Right ventricle myocardium inferior (tissue), 1 donor: ENCODE data around the gene CATSPERD. TPM values are rescaled to one million over a fixed set of nuclear protein-coding genes. Genes with fewer than 3 reads are reported as not detected.
"Not testable (repeated sequence)": the region's sequence is repeated elsewhere in the genome, so short reads cannot be mapped to it uniquely, and the experiment has no call there.

Experiments
- ATAC-seq: fragments of 200-7000 bp; cut with Tn5 transposase; one replicate; pipeline ENCODE4 v1.9.1; 2020; ENCODE audit warnings: mild to moderate bottlenecking, moderate library complexity
- DNase-seq: peaks from one replicate; pipeline ENCODE4 v3.0.0; 2021; ENCODE audit errors: missing footprints
- intact Hi-C: fragments of 100-400 bp; cut with DNase I; formaldehyde crosslinking; loops from one replicate; pipeline ENCODE4 v1.11.0; 2022
- total RNA-seq: library from RNA; stranded (reverse); fragmentation: NEBNext Ultra II Directional; extraction: Animal tissue kit (Norgen Biotek cat#: 25700); gene quantifications from one replicate; pipeline ENCODE4 v1.2.1, GENCODE V29; 2021
- donor health status: DM: no; HTN: yes; CAD: no; lungs with severe emphysema.

CATSPERD gene
- total RNA-seq, 1 donor from 2014 or later = not detected

GRCh38 chr19:5713228-5713627, 7.2 kb upstream of the CATSPERD start:
- ATAC-seq (no peak), DNase-seq (no peak)
- intact Hi-C loops = no loop called here

- ATAC-seq (no peak), DNase-seq (peak; percentile 2)
- intact Hi-C loops = no loop called here
Observed at GRCh38 chr19:5714816-5715215, 5.6 kb upstream of the CATSPERD start.

- ATAC-seq (no peak), DNase-seq (peak; percentile 9)
- intact Hi-C loops = no loop called here
Observed at GRCh38 chr19:5717215-5717935, 3.1 kb upstream of the CATSPERD start.

- intact Hi-C loops = loop anchor here (2.0 kb wide), 1 partner anchor 27 kb away; the partner anchor contains the start of gene RPL36
- DNase-seq (peak; percentile 22), ATAC-seq (no peak)
Observed at GRCh38 chr19:5718037-5718578, 2.3 kb upstream of the CATSPERD start.

- DNase-seq (no peak), ATAC-seq (no peak)
- intact Hi-C loops = loop anchor here (2.0 kb wide), 1 partner anchor 28 kb away; the partner anchor contains the start of gene RPL36
Observed at GRCh38 chr19:5718579-5719273, 1.7 kb upstream of the CATSPERD start.

GRCh38 chr19:5719274-5719960, 1.0 kb upstream of the CATSPERD start:
- DNase-seq = peak; percentile 64
- no peak for ATAC-seq
- intact Hi-C loops = loop anchor here (2.0 kb wide), 1 partner anchor 29 kb away; the partner anchor contains the start of gene RPL36

- DNase-seq = no peak
- intact Hi-C loops = no loop called here
- no peak for ATAC-seq
Observed at GRCh38 chr19:5727453-5728050, 7.1 kb downstream of the CATSPERD start.

GRCh38 chr19:5733172-5733571, 12.7 kb downstream of the CATSPERD start:
- intact Hi-C loops, ATAC-seq, DNase-seq: not testable (repeated sequence)

- intact Hi-C loops = no loop called here
Observed at GRCh38 chr19:5738423-5738822, 18.0 kb downstream of the CATSPERD start.

GRCh38 chr19:5742051-5742450, 21.6 kb downstream of the CATSPERD start:
- DNase-seq = no peak
- no peak for ATAC-seq
- intact Hi-C loops = no loop called here

More at GRCh38 chr19:5738423-5738822, 18.0 kb downstream of the CATSPERD start:
- ATAC-seq (no peak), DNase-seq (no peak)

- DNase-seq (no peak), ATAC-seq (no peak)
- intact Hi-C loops = no loop called here
Observed at GRCh38 chr19:5743630-5744029, 23.2 kb downstream of the CATSPERD start.

GRCh38 chr19:5744999-5745398, 24.6 kb downstream of the CATSPERD start:
- DNase-seq, ATAC-seq, intact Hi-C loops: not testable (repeated sequence)

GRCh38 chr19:5748920-5749319, 28.5 kb downstream of the CATSPERD start:
- intact Hi-C loops, ATAC-seq, DNase-seq: not testable (repeated sequence)

GRCh38 chr19:5749505-5749904, 29.1 kb downstream of the CATSPERD start:
- intact Hi-C loops = no loop called here
- ATAC-seq (no peak), DNase-seq (no peak)

- ATAC-seq = no peak
- intact Hi-C loops = no loop called here
- DNase-seq = no peak
Observed at GRCh38 chr19:5751709-5752108, 31.3 kb downstream of the CATSPERD start.

GRCh38 chr19:5753743-5754142, 33.3 kb downstream of the CATSPERD start:
- ATAC-seq = no peak
- intact Hi-C loops = no loop called here
- no peak for DNase-seq

GRCh38 chr19:5762608-5763217, 42.3 kb downstream of the CATSPERD start:
- intact Hi-C loops = no loop called here
- DNase-seq = no peak
- ATAC-seq = no peak

GRCh38 chr19:5765220-5765619, 44.8 kb downstream of the CATSPERD start:
- ATAC-seq = no peak

More at GRCh38 chr19:5765220-5765619, 44.8 kb downstream of the CATSPERD start:
- intact Hi-C loops = no loop called here
- DNase-seq = no peak
